HG03196 (cell line): ENCODE data around the gene PARD3B.

Experiments used
- ATAC-seq: cut with Tn5 transposase; IDR thresholded peaks from one replicate; pipeline ENCODE4 v1.9.1; 2021; ENCODE audit not compliant: unreplicated experiment

Gene PARD3B

DNA sequence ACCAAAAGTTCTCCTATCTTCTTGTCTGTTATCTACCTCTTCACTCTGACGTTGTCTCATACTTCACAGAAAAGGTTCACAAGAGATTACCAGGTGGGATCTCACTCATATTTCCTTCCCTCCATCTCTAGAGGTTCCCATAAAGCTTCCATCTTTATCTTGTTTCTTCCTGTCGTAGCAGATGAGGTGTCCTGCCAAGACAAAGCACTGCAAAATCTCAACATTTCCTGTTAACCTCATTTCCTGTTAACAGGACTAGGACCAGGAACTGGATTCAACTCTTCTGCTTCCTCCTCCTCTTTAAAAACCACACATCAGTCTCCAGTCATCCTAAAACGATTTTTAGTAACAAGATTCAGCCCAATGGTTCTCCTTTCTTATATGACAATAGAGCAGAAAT lies 624.2 kb downstream of the PARD3B start:
- no peak for ATAC-seq

DNA sequence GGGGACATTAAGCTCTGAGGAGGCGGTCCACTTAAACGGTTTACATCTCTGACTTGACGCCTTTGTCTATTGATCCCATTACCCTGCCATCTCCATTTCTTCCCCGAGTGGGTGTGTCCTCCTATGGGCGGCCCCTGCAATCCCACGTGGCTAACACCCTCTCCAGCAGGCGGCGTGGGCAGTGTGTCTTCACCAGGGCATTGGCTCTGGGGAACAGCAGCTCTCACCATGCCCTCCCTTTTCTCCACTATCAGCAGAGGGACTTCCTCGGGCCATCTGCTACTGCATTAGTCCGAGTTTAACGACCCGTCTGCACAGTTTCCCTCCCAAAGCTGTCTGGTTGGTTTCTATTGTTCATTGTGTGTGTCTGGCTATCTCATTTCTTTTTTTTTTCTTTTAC lies 625.1 kb downstream of the PARD3B start:
- no peak for ATAC-seq

DNA sequence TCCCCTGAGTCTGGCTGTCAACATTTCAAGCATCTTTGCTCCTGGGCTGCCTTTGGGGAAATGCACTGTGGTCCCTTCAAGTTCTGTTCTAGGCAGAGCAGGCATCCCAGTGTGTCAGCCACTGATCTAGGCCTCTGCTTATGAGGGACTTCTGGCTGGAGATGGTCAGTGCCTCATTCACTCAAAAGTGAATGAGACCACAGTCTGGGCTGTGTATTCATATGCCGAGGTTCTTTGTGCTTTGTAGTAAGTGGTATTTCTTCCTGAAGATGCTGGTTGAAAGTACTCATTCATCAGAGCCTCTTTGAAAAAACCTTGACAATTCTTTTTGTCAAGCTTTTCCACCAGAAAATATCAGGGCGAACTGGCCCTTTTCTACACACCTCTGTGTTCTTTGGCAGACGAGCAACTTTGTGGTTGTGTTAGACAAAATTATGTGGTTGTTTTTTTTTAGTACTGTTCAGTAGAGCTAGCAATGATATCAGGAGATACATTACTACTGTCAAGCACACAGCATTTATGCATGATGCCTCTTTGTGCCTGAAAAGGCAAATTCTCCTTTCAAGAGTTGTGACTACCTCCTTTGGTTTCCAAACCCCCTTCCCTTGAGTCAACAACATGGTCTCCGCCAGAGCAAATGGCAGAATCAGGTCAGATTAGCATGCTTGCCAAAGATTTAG lies 626.1 kb downstream of the PARD3B start:
- ATAC-seq: no peak

DNA sequence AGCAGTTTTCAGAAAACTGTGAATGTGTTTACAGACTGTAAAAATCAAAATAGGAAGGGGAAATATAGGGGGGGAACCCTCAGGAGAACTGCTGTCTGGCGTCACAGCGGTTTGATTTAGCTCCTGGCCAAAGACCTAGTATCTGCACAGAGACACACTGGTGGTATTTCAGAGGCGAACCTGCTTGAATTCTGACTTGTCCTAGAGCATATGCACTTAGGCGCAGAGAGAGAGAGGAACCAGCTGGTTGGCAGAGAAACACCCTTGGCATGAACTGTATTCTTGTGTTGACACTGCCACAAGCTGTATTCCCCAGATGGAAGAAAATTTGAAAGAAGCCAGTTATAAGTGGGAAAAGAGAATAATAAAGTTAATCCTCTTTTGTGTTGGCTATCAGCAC lies 630.6 kb downstream of the PARD3B start:
- no peak for ATAC-seq

DNA sequence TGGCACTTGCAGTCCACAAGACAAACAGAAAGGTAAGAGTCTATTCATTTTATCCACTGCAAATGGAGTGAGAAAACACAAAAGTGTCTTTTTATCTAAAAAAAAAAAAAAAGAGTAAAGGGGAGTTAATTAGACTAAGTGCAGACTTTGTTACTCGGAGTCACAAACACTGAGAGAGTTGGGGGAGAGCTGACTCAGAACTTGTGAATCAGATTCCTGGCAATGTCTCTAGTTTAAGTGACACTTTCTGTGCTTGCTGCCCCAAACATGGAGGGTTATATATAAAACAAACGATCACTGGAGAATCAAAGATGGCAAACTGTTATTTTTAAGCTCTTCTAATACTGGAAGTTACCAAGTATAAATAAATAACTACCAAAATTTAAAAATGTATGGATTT lies 631.3 kb downstream of the PARD3B start:
- no peak for ATAC-seq

DNA sequence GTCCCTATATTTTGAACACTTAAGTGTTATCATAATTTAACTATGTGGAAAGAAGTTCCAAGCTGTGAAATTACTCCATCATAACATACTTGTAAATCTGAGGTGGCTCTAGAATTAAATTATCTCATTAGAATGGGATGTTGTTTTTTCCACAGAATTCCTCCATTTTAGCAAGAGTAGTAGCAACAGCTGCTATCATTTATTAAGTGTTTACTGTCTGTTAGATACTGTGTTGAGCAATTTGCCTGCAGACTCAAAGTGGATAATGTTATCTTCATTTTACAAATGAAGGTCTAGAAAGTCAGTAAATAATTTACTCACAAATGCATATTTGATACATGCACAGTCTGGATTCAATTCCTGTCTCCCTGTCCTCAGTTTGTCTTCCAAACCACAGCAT lies 632.3 kb downstream of the PARD3B start:
- ATAC-seq: no peak

DNA sequence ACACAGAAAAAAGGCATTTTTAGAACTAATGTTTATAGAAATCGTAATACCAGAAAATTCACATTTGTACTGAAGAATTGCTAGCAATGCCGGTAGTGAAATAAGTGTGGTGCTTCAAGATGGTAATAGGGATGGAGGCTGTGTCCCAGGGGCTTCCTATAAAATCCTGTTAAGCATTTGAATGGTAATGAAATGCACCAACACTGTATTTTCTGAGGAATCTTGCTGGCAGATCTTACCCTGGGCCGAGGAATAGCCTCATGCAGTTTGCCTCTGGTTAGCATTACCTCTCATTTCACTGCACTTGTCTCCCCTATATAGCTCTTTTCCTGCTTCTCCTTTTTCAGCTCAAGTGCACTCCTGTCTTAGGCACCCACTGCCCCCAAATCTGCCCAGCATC lies 635.5 kb downstream of the PARD3B start:
- no peak for ATAC-seq

DNA sequence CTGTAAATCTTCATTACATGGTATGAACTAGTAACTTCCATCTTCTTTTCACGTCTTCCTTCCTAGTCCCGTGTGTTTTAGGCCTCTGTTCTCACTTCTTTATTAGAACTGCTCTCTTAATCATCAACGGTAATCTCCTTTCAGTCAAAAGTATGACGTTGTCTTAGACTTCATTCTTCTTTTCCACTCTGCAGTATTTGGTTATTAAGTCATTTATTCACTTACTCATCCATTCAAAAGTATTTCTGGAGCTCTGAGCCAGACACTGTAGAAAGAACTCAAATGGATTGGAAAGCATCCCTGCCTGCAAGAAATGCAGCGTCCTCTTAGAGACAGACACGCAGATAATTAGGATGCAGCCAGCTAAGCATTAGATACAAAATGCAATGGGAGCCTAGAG lies 642.5 kb downstream of the PARD3B start:
- ATAC-seq: no peak

DNA sequence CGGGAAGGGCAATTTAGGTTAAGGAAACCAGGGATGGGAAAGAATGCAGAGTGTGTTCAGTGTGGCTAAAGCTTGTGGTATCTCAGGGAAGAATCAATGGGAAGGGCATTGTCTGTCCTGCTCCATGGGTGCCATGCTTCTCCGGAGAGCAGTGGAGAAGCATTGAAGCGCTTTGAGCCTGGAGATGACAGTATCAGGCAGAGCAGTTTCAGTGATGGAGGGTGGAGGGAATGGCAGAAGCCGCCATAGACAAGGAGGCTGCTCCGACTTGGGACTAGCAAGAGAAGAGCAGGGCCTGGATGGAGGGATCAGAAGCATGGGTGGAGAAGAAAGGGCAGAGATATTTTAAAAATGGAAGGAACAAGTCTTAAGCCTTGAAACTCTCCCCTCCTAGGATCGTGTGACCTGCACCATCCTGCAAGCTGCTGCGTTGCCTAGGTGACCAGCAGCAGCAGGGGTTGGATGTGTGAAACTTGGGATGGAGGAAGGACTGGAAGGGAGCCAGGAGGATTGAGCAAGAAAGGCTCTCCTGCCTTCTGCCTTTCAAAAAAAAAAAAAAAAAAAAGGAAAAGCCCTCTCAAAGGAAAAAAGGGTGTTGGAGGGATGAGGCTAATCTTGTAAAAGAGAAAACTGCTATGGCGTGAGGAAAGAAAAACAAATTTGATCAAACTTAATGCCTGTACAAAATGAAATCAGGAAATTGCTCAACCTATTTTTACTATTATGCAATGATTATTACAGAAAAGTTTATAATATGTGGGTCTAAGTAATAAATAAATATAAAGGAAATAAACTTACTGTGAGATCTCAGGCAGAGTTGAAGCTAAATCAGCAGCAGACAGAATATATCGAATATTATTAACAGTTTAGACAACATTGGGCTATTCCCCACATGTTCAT lies 643.2 kb downstream of the PARD3B start:
- ATAC-seq: no peak

DNA sequence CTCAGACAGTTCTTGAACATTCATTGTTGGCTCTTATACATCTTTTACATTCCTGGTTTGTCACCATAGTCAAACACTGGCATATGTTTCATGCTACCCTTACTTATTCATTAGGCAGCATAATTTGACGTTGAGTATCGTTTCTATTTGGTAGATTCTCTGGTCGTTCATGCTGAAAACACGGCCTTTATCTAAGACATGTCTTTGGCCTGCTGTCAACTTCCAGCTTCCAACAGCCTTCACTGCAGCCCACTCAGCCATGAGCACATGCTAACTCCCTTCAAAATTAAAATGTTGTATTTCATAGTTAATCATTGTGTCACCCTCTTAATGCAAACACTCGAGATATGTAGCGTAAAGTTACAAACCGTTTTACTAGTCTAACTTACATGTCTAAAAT lies 644.0 kb downstream of the PARD3B start:
- ATAC-seq: no peak

DNA sequence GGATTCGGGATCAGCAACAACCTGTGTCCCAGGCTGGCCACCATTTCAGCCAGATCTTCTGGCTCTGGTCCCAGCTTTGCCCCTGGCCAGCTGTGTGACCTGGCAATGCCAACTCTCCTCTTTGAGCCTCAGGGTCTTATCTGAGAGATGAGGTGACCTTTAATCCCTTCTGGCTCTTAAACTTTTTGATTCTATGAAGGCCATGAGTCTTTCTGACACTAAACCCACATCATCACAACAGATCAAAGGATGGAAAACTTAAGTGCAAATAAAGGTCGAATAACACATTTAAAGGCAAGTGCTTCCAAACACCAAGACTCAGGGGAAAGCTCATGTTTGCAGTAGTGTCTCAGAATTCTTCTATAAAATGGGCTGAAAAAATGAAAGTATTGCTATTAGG lies 645.3 kb downstream of the PARD3B start:
- ATAC-seq: no peak

DNA sequence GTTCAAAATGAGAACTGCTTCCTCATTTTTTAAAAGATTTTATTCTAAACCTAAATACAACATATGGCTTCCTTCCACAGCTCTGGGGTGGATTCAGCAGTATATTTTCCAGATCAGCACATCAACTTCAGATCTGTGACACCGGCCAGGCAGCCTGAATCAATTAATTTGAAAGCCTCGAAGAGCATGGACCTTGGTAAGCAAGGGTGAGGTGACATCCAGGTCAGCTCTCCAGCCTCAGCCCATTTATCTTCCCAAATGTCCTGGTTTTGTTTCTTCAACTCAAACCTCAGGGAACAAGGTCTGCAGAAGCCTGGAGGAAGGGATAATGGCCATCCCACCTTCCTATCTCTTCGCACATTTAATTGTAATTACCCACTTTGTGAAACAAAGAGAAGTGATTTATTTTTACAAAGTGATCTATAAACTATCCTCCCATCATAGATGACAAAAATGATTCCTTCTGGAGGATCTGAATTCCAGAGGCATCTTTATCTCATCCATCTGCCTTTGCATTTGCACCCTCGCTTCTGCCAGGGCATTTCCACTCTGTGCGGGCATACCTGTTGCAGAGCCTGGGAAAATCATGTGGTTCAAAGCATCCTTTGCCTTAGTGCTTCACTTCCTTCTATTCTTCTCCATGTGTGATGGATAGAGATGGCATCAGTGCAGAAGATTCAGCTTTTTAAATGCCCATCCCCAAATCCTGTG lies 648.0 kb downstream of the PARD3B start:
- no peak for ATAC-seq

DNA sequence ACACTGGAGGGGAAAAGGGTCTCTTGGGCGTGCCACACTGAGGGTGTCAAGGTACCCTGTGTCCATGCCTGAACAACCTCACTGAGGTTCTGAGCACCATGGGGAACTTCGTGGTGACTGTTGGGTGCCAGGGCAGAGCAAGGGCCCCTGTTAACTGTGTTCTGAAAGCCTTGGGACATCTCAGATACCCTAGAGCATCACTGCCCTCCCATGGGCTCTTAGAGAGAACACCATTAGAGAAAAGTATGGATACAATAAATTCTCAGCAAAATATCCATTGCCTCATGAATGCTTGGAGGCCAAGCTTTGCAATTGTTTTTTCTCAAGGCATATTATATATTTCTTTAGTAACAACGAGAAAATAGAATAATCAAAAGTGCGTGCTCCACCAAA lies 648.6 kb downstream of the PARD3B start:
- ATAC-seq: no peak

DNA sequence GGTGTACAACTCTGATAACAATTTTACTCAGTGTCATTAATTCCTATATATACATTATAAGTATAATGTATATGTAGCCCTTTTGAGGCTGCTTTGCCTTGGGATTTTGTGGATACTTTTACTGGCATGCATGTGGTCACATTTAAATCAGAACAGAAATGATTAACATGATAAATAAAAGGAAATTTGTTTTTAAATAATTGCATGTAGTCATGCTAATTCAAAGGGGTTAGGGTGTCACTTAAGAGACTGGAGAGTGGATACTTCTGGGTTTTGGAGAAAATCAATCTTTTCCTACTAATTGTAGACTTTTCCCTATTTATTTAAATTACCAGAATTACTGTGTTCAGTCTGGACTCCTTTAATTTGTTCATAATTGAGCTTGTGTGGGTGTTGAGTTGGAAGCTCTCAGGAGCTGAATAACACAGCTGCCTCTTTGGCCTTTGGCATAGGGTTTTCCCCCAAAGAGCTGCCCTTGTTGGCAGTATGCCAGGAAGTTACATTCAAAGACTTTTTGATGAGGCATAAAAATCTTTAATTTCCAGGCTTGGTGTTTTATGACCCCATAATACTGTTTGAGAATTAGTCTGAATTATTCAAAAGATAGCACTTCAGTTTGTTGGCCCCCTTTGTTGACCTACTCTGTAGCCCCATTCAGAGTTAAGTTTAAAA lies 652.3 kb downstream of the PARD3B start:
- no peak for ATAC-seq

DNA sequence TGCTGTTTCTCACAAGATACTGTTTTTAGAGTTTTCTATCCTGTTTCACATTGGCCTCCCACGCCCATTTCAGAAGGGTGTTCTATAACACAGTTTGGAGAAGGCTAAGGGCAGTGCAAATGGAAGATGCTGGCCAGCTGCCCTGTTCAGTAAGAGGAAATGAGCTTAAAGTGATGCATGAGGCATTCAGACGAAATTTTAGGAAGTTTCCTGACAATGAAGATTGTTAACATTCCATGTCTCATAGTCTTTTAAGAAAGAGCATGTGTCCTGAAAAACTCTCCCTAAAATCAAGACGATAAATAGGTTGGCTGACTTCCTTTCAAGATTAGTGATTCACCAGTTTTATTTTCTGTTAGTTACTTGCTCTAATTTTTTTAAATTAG lies 652.9 kb downstream of the PARD3B start:
- no peak for ATAC-seq

DNA sequence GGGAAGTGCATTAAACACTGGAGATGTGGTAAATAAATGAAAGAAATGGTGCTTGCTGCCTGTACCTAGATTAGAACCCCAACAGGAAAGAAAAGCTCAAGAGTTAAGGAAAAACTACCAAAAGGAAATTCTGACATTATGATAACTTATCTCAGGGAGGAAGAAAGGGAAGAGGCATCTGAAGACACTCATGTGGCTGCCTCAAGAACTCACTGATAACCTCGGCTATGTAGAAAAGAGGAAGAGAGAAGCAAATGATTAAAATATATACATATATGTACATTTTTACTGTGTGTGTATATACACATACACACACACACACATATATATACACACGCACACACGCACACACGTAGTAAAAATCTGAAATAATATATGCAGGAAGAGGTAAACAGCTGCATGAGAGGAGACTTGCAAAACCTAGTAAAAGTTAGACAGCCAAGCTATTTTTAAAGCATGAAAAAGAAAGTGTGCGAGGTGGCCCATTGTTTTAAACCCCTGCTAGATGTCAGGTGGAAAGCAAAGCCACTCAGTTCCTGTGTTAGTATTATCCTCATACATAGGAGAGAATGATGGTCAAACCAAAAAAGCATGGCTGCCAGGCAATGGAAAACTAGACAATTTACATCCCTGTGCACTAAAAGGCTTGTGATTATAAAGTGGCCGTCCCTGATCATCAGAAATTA lies 654.0 kb downstream of the PARD3B start:
- no peak for ATAC-seq

DNA sequence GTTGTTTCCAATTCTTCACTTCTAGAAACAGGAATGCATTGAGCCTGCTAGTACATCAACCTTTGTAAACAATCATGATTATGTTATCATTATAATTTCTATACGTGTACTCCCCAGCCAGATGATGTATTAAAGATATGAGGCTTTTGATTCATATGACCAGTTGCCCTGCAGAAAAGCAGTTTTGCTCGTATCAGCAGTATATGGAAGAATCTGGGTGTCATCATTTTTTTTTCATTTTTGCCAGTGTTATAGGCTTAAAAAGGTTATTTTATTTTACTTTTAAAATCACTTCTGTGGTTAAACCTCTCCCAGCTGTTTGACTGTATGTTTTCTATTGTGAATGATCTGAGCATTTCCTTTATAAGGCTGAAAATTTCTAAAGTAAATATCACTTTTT lies 665.2 kb downstream of the PARD3B start:
- no peak for ATAC-seq

DNA sequence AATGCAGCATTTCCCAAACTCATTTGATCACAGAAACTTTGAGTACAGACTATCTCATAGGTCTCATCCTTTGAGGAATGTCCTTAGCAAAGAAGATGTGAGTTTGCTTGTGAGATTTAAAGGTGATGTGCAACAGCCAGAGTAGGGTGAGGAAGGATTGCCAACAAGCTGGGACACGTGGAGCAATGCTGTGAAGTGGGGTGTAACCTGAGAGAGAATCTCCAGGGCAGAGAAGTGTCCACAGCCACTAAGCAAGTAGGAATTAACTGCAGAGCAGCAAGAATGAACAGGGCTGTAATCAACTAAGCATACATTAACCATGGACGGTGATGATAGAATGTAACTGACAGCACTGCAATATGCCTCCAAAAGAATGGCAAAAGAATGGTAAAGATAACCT lies 667.1 kb downstream of the PARD3B start:
- no peak for ATAC-seq

DNA sequence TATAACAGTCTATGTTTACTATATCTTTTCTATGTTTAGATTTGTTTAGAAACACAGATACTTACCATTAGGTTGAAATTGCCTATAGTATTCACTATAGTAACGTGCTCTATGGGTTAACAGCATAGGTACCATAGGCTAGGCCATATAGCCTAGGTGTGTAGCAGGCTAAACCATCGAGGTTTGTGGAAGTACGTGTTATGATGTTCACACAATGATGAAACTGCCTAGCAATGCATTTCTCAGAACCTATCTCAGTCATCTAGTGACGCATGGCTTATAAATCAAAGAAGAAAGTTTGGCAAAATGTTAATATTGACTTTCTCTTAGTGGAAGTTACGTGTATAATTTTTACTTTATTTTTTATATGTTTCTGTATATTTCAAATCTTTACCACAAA lies 670.8 kb downstream of the PARD3B start:
- no peak for ATAC-seq

DNA sequence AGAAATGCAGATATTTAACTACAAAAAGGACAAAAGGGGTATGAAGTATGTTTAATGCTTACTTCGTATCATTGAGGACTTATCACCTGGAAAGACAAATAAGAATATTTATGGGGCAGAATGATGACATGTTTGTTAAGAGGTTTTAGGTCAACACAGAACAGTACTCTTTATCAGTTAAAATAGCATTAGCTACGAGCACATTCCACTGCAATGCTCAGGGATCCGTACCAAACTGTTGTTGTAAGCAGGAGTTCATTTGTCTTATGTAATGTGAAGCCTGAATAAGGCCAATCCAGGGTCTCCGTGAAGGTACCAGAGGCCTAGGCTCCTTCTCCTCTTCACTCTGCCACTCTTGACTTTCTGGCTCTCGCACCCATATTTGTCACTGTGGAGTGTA lies 671.3 kb downstream of the PARD3B start:
- ATAC-seq: no peak

DNA sequence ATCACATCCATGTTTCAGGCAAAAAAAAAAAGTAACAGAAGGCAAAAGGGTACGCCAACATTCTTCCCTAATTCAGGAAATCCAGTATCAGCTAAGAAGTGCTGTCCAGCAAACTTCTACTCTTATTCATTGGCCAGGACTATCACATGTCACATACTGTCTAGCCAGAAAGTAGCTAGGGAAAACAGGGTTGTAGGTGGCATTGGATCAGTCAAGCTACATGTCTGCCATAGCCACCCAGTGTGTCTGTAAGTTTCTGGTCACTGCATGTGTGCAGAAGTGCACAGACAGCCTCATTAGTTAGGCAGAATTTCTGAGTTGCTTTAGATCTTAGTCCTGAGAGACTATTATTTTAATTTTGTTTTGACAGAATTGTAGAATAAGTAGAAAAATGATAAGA lies 671.7 kb downstream of the PARD3B start:
- ATAC-seq: no peak
